Measurements from ENCODE around the gene CHST11. TPM values are rescaled to one million over a fixed set of nuclear protein-coding genes. Genes with fewer than 3 reads are reported as not detected.

CHST11 gene
- total and polyA plus RNA-seq, 9 of the 15 experiments (the other 6 are each of a cell fraction or from before 2014, with no cell fraction given): 2.3 to 38.7 (median 15.0) TPM

GRCh38 chr12:104600036-104600712 is 143.4 kb downstream of the CHST11 start (continued):
- no peak for TF ChIP-seq ZNF79 (CRISPR knock-in tag; IDR thresholded peaks at IDR 0.05; ENCODE audit: low read depth)
- TF ChIP-seq ESRRB (CRISPR knock-in tag; IDR thresholded peaks at IDR 0.05; ENCODE audit: borderline replicate concordance): no peak
- TF ChIP-seq HDGF (IDR thresholded peaks at IDR 0.05): no peak
- no peak for TF ChIP-seq ZSCAN32 (CRISPR knock-in tag; IDR thresholded peaks at IDR 0.05)
- TF ChIP-seq SMARCA5 (IDR thresholded peaks at IDR 0.05): peak; percentile 51; the same call in 1 of the 2 replicates
- TF ChIP-seq ZNF134 (CRISPR knock-in tag; conservative IDR thresholded peaks at IDR 0.05): no peak
- TF ChIP-seq TRIM25 (IDR thresholded peaks at IDR 0.05; ENCODE audit: borderline replicate concordance): no peak
- peak; percentile 63 for TF ChIP-seq CHD4 (IDR thresholded peaks at IDR 0.05; ENCODE audit: insufficient read depth, insufficient replicate concordance, low read depth, low read length, poor library complexity, severe bottlenecking)
- TF ChIP-seq TAF7 (tag; IDR thresholded peaks at IDR 0.05): no peak
- TF ChIP-seq MIER1 (IDR thresholded peaks at IDR 0.05; ENCODE audit: low read depth): no peak
- TF ChIP-seq ZNF408 (CRISPR knock-in tag; IDR thresholded peaks at IDR 0.05; ENCODE audit: low read depth): no peak
- no peak for TF ChIP-seq ZNF239 (CRISPR knock-in tag; IDR thresholded peaks at IDR 0.05)
- TF ChIP-seq SP1 (CRISPR knock-in tag; IDR thresholded peaks at IDR 0.05): no peak
- no peak for TF ChIP-seq ZNF696 (CRISPR knock-in tag; conservative IDR thresholded peaks at IDR 0.05)
- peak; percentile 83 for TF ChIP-seq ADNP (tag; IDR thresholded peaks at IDR 0.05)
- no peak for TF ChIP-seq GTF2F1 (IDR thresholded peaks at IDR 0.05; ENCODE audit: low read depth, low read length)
- peak; percentile 85 for TF ChIP-seq ZFP36 (IDR thresholded peaks at IDR 0.05; ENCODE audit: low read depth, low read length, partially characterized antibody)
- no peak for TF ChIP-seq BRD9 (IDR thresholded peaks at IDR 0.05; ENCODE audit: low read depth, partially characterized antibody)
- peak; percentile 57; the same call in 1 of the 2 replicates for TF ChIP-seq ESRRA (IDR thresholded peaks at IDR 0.05; ENCODE audit: borderline replicate concordance, low read depth)
- TF ChIP-seq IRF9 (tag; IDR thresholded peaks at IDR 0.05): no peak
- no peak for TF ChIP-seq ETV1 (tag; conservative IDR thresholded peaks at IDR 0.05; ENCODE audit: low read depth)
- 0 out of 2 replicates have a peak, but pooled peaks have one; percentile 29 for TF ChIP-seq PTBP1 (IDR thresholded peaks at IDR 0.05; ENCODE audit: low read depth, low read length)
- TF ChIP-seq STAG1 (CRISPR knock-in tag; IDR thresholded peaks at IDR 0.05; ENCODE audit: borderline replicate concordance): no peak
- TF ChIP-seq CTCFL (IDR thresholded peaks at IDR 0.05; ENCODE audit: borderline replicate concordance, insufficient read depth, low read depth, low read length, poor library complexity, severe bottlenecking): no peak
